Keratinocyte (primary cell): Measurements from ENCODE around the gene PDK4. TPM values are rescaled to one million over a fixed set of nuclear protein-coding genes. Genes with fewer than 3 reads are reported as not detected.

ENCODE experiments used
- DNase-seq: peaks from one replicate; pipeline ENCODE4 v3.0.0-alpha.2; 2011; ENCODE audit warnings: low read depth, missing footprints, low spot score
- FAIRE-seq: peaks from 2 replicates; lab custom pipeline; 2011; peaks lifted over from hg19 to GRCh38; lab: Jason Lieb, UNC
- H2AFZ ChIP-seq: 2 replicates; pipeline ENCODE4 v1.6.0; 2012; ENCODE audit warnings: low read length, control low read depth, inconsistent platforms; ENCODE audit not compliant: control insufficient read depth
- H3K27ac ChIP-seq: 2 replicates; pipeline ENCODE4 v1.5.1; 2011; ENCODE audit warnings: low read length; ENCODE audit not compliant: control insufficient read depth, insufficient read depth
- H3K27me3 ChIP-seq: 3 replicates; pipeline ENCODE4 v1.6.0; 2011; ENCODE audit warnings: low read length; ENCODE audit not compliant: control insufficient read depth, insufficient read depth; ENCODE audit errors: extremely low read depth
- H3K36me3 ChIP-seq, 2 experiments: 2 replicates in 1 of 2; 3 replicates in 1 of 2; pipeline ENCODE4 v1.5.1; 2011; ENCODE audit warnings: low read length in 2 of 2, mild to moderate bottlenecking in 1 of 2; ENCODE audit not compliant: control insufficient read depth in 2 of 2, insufficient read depth in 2 of 2; ENCODE audit errors: extremely low read depth in 1 of 2
- H3K4me1 ChIP-seq: 3 replicates; pipeline ENCODE4 v1.5.1; 2011; ENCODE audit warnings: low read length; ENCODE audit not compliant: control insufficient read depth, insufficient read depth; ENCODE audit errors: extremely low read depth
- H3K4me2 ChIP-seq: 3 replicates; pipeline ENCODE4 v1.6.0; 2011; ENCODE audit warnings: low read depth, low read length; ENCODE audit not compliant: control insufficient read depth, insufficient read depth; ENCODE audit errors: extremely low read depth
- H3K4me3 ChIP-seq, 3 experiments: fragments of 200-600 bp in 1 of 3; sonication (generic) in 1 of 3; 2 replicates in 2 of 3; 3 replicates in 1 of 3; pipeline ENCODE4 v1.5.1; 2011 to 2016; ENCODE audit warnings: low read length in 3 of 3, mild to moderate bottlenecking in 3 of 3, control low read depth in 2 of 3, inconsistent platforms in 1 of 3, low read depth in 1 of 3, mixed read lengths in 1 of 3, mixed run types in 1 of 3, moderate library complexity in 1 of 3; ENCODE audit not compliant: control insufficient read depth in 2 of 3, insufficient read depth in 2 of 3; ENCODE audit errors: extremely low read depth in 1 of 3
- H3K79me2 ChIP-seq: 2 replicates; pipeline ENCODE4 v1.6.0; 2012; ENCODE audit warnings: low read length; ENCODE audit not compliant: control insufficient read depth, insufficient read depth
- H3K9ac ChIP-seq: 3 replicates; pipeline ENCODE4 v1.6.0; 2011; ENCODE audit warnings: low read length; ENCODE audit not compliant: control insufficient read depth, insufficient read depth; ENCODE audit errors: extremely low read depth
- H3K9me1 ChIP-seq: 3 replicates; pipeline ENCODE4 v1.6.0; 2011; ENCODE audit warnings: low read length; ENCODE audit not compliant: control insufficient read depth, insufficient read depth; ENCODE audit errors: extremely low read depth
- H3K9me3 ChIP-seq: 2 replicates; pipeline ENCODE4 v1.5.1; 2012; ENCODE audit warnings: low read depth, low read length; ENCODE audit not compliant: control insufficient read depth
- H4K20me1 ChIP-seq: 3 replicates; pipeline ENCODE4 v1.6.0; 2011; ENCODE audit warnings: low read length; ENCODE audit not compliant: control insufficient read depth, insufficient read depth; ENCODE audit errors: extremely low read depth
- EZH2 ChIP-seq: IDR thresholded peaks from one replicate; pipeline ENCODE4 v1.6.1; 2012; ENCODE audit warnings: inconsistent platforms, mild to moderate bottlenecking, low read length, moderate library complexity
- dilution Hi-C: fragments of 300-500 bp; cut with MboI; formaldehyde crosslinking; loops from one replicate; pipeline ENCODE4 v1.7.0; 2020; ENCODE audit warnings: low sequenced_read_pairs; ENCODE audit not compliant: extremely low pct_ligation_motif_present
- polyA plus RNA-seq, 5 experiments: library from polyadenylated mRNA; depleted of rRNA in 3 of 5; stranded (reverse) in 3 of 5; stranded (forward) in 1 of 5; unstranded in 1 of 5; fragments of >200 nt; gene quantifications; 1 replicate in 1 of 5; 2 replicates in 3 of 5; 3 replicates in 1 of 5; pipeline versions ENCODE4 v1.2.1 to v1.2.3, GENCODE V29; 2011 to 2012; ENCODE audit warnings: missing spikeins in 2 of 5, low read depth in 1 of 5, low replicate concordance in 1 of 5
- TF ChIP-seq, protein P1 (sequence below), 3 experiments: IDR thresholded peaks in 1 of 3; conservative IDR thresholded peaks in 1 of 3; optimal IDR thresholded peaks in 1 of 3; 2 replicates in 2 of 3; 3 replicates in 1 of 3; pipeline versions ENCODE3 to v1.5.1; 2011; ENCODE audit warnings: low read length in 3 of 3, mild to moderate bottlenecking in 3 of 3, moderate library complexity in 2 of 3, control low read depth in 1 of 3, inconsistent platforms in 1 of 3; ENCODE audit not compliant: insufficient read depth in 2 of 3; ENCODE audit errors: extremely low read depth in 1 of 3

The PDK4 gene
- polyA plus RNA-seq, 1 donor (not counting 4 experiments of a cell fraction or from before 2014, with no cell fraction given), result not detected

DNA sequence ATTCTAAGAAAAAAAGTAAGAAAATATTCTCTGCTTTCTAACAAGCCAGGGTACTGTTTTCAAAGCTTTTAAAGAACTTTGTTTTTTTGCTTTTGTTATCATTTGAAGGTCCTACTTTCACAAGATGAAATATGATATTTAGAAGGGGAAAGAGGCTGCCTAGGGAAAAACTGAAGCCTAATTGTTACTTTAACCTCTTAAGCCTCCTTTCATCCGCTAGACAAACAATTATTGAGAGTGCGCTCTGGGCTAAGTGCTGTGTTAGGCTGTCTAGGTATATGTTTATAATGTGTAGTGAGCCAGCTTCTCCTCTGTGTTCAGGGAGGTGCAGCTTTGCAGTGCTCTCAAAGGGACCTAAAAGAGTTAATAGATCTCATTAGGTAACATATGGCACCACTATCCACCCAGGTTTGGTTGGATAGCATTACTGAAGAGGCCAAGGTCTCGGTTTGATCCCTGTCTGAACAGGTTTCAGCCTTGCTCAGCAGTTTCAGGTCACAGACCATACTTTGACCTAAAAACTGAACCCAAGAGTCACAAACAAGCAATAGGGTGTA, 17.9 kb downstream of the PDK4 start:
- H3K4me1 ChIP-seq, result no peaks in the 10 kb centered on the region
- no peak overlapping the region for H3K9ac ChIP-seq
- no peaks in the 10 kb centered on the region for H3K9me3 ChIP-seq
- no peaks in the 10 kb centered on the region for H4K20me1 ChIP-seq
- no peak for DNase-seq
- dilution Hi-C loops, result no loop called here
- no peaks in the 10 kb centered on the region for H3K79me2 ChIP-seq
- H3K9me1 ChIP-seq, result no peaks in the 10 kb centered on the region
- FAIRE-seq, result no peak
- TF ChIP-seq, protein P1, sequence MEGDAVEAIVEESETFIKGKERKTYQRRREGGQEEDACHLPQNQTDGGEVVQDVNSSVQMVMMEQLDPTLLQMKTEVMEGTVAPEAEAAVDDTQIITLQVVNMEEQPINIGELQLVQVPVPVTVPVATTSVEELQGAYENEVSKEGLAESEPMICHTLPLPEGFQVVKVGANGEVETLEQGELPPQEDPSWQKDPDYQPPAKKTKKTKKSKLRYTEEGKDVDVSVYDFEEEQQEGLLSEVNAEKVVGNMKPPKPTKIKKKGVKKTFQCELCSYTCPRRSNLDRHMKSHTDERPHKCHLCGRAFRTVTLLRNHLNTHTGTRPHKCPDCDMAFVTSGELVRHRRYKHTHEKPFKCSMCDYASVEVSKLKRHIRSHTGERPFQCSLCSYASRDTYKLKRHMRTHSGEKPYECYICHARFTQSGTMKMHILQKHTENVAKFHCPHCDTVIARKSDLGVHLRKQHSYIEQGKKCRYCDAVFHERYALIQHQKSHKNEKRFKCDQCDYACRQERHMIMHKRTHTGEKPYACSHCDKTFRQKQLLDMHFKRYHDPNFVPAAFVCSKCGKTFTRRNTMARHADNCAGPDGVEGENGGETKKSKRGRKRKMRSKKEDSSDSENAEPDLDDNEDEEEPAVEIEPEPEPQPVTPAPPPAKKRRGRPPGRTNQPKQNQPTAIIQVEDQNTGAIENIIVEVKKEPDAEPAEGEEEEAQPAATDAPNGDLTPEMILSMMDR (optimal IDR thresholded peaks at IDR 0.05 in 1 of 3, IDR thresholded peaks at IDR 0.05 in 1 of 3, conservative IDR thresholded peaks at IDR 0.05 in 1 of 3; ENCODE audit: extremely low read depth in 1 of 3, insufficient read depth in 2 of 3, low read length in 3 of 3), result no peak
- TF ChIP-seq EZH2, result no peak
- no peak overlapping the region for H3K4me2 ChIP-seq
- H3K36me3 ChIP-seq, result no peaks in the 10 kb centered on the region
- no peak overlapping the region for H2AFZ ChIP-seq
- no peaks in the 10 kb centered on the region for H3K27me3 ChIP-seq
- H3K27ac ChIP-seq, result no peak overlapping the region
- H3K4me3 ChIP-seq, result no peak overlapping the region

DNA sequence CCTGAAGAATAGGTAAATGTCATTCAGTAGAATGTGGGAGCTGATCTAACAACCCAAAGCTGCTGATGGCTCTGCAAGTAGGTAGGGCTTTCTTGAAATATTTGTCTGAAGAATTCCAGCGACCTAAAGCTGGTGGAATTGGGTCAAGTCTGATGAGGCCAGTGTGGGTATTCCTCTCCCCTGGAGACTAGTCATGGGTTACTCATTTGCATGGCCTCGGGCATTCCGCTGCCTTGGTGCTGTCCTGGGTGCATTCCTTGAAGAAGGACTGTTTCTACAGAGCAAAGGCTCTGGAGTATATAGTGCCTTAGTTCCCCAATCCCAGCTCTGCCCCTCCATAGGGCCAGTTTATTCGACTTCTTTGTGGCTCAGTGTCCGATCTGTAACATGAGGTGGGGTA, 19.2 kb downstream of the PDK4 start:
- Histone ChIP-seq H4K20me1 (no peaks in the 10 kb centered on the region), H3K27ac (no peak overlapping the region), H3K9ac (no peak overlapping the region), H3K27me3 (no peaks in the 10 kb centered on the region), H3K4me3 (no peak overlapping the region), H3K36me3 (no peaks in the 10 kb centered on the region), H2AFZ (no peak overlapping the region), H3K9me3 (no peaks in the 10 kb centered on the region), H3K4me2 (no peak overlapping the region), H3K9me1 (no peaks in the 10 kb centered on the region), H3K79me2 (no peaks in the 10 kb centered on the region), H3K4me1 (no peaks in the 10 kb centered on the region)
- dilution Hi-C loops, result no loop called here
- DNase-seq (no peak), FAIRE-seq (no peak)
- no peak for TF ChIP-seq EZH2
- TF ChIP-seq, protein P1 (optimal IDR thresholded peaks at IDR 0.05 in 1 of 3, IDR thresholded peaks at IDR 0.05 in 1 of 3, conservative IDR thresholded peaks at IDR 0.05 in 1 of 3; ENCODE audit: extremely low read depth in 1 of 3, insufficient read depth in 2 of 3, low read length in 3 of 3), result no peak
